Stimulated activated CD4-positive, alpha-beta T cell treated with anti-CD3 and anti-CD28 coated beads, TNF-alpha, amount 100 ng/mL, for 1 hour (primary cell): ENCODE data around the gene GHSR.

ENCODE experiments used
- DNase-seq, 3 donors: peaks; one replicate each; pipeline ENCODE4 v3.0.0-alpha.2; 2020; ENCODE audit warnings: low read depth in 3 of 3, low spot score in 1 of 3

The GHSR gene

DNA sequence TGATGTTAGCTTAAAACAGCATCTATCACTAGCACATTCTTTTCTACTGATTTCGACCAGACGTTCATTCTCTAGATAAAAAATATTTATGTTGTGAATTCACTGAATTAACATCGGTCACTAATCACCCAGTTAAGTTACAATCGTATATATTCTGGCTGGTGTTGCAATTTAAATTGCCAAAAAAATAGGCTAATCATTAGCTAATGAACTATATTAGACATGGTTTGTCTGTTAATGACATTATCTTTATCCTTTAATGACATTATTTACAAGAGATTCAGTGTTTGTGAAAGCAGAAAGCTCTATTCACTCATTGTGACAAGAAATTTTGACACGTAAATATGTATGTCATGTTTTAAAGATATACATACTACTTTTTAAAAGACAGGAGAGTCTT is 6.7 kb downstream of the GHSR start:
- DNase-seq: no peak

DNA sequence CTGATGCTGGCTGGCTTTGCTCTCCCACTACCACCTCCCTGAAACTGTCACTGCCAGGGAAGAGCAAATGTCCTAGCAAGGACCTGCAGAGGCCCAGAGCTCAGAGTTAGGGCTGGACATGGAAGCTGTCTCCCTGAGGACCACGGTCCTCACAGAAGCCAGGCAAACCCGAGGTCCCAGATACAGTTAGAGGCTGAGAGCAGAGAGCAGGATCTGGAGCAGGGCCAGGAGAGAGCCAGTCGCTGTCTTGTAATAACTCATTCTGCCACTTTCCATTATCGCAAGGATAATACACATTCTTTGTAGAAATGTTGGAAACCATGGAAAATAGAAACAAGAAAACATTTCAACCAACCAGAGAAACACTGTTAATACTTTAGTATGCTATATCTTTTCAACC is 10.1 kb downstream of the GHSR start:
- DNase-seq: no peak

DNA sequence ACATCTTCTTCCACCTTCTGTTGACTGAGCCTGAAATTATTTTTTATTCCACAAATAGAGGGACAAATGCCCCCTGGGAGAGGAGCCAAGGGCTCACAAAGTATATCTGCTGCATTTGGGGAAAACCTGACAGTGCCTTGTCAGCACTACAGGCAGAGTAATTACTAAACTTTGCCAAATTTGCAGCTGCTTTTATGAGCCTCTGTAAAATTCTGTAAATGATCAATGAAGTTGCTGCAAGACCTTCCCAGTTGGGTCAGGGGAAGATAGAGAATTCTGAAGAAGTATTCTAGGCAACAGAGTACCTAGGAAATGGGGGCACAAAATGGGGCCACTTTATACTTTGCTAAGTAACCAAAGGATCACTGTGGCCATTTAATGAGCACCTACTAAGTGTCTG is 10.5 kb downstream of the GHSR start:
- DNase-seq: no peak

DNA sequence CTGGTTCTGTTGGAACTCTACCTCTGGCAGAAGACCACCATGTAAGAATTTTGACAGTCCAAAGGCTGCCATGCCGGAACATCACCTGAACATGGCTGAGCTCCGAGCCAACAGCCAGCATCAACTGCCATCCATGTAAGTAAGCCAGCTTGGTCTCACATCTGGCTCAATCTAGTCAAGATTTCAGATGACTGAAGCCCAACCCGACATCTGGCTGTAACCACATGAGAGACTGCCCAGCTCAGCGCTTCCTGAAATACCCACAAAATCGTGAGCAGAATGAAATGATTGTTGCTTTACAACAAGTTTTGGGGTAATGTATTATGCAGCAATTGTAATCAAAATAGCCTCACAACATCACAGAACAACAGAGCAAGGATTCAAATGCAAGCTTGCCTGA is 32.9 kb downstream of the GHSR start:
- no peak for DNase-seq

DNA sequence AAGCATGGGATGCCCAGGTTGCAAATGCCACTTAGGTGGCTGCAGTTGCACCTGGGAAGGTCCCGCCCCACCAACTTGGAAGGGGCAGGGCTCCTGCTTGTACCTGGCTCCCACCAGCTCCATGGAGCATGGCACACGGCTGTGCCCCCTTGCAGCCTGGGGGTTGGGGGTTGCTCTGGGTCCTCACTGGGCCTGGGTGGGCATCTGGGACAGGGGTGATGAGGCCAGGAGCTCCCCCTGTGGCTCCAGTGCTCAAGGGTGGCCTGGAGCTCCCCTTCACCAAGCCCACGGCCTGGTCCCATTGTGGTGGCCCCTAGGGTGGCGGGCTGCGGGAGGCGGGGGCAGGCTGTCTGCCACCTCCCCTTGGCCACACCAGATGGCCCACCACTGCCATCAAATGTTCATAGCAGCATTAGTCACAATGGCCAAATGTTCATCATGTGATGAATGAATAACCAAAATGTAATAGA is 36.7 kb downstream of the GHSR start:
- no peak for DNase-seq

DNA sequence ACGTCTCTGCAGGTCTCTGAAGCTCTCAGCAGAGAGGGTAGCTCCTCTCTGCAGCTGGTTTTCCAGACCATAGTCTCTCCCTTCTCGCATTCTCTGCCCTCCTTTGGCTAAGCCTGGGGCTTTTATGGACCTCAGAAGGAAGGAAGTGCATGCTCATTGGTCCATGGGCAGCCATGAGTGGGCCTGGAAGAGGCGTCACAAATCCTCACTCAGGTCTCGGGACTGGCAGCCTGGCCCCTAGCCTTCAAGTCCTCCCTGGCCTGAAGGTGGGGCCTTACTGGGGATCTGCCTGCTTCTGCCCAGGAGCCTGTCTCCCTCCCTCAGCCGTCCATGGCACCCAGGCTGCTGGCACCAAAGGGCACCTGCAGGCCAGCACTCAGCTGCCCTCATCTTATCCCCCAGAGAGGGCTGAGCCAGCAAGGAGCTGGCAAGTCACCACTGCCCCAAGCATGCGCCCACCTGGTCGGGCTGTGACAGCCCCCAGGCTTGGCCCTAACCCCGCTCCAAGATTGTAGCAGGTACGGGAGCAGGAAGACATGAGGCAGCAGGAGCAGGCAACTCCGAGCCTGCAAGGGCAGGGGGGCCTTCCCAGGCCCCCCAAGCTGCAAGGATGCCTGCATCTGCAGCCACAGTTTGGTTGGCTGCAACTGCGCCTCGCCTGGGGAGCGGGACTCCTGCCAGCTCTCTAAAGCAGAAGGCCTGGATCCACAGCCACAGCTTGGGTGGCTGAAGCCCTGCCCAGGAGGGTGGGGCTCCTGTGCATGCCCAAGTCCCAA is 37.4 kb downstream of the GHSR start:
- no peak for DNase-seq

DNA sequence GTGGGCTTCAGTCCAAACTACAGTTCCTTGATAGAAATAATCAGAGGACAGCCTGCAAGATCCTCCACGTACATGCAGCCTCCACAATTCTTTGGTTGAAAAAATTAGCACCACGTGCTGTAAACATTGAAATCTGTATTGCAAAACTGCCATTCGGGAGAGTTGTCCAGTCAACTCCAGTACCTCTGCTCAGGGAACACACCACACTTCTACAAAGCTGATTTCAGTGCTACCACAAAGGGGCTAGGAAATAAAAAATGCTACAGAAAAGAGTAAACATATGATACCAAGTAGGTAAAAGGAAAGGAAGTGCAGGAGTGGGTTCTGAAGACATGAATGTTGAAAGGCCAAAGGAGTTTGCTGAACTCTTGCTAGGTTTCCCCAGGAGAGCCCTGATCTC is 40.4 kb downstream of the GHSR start:
- DNase-seq: no peak

DNA sequence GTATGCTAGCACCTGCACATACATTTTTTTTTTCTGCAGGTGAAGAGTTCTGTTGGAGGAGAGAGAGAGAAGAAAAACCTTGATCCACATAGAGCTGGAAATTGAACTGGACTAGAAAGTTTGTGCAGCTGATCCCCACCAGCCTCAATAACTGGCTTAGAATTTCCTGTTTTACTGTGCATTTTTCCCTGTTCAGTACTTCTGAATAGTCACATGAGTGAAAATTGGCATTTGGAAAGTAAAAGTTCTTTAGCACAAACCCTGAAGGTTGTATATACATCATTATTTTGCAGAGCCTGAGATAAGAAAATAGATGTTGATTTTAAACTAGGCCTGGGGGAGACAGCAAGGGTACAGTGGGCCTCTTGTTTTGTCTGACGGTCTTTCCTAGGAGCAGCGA is 42.3 kb downstream of the GHSR start:
- DNase-seq: no peak

DNA sequence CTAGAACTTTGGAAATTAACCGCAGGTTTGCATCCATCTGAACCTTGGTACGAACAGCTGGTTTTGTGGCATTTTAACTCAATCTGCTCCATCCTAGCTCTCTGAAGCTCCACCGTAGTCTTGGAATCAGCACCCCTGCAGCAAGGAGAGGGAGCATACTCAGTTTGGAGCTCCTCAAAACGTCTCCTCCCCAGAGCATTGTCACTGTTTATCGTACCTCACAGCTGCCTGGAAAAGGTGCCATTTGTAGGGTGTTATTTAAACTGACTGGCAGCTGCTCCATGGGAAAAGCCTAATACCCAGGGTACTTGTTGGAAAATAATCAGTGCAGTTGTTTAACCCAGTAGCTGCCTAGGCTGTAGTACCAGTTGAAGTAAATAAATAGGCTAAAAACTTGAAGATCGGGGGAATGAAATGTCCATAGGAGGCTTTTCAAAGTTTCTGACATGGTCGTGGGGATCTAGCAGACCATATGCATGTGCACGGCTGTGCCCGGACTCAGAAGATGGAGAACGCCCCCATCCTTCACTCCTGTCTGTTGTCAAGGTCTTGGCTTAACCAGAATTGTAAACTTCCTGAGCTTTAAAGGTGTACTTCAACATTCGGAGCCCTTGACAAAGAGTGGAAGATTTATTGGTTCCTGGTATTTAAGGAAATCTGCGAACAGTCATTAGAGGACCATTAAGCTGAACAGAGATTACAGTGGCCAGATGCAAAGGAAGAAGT is 43.9 kb downstream of the GHSR start:
- no peak for DNase-seq

DNA sequence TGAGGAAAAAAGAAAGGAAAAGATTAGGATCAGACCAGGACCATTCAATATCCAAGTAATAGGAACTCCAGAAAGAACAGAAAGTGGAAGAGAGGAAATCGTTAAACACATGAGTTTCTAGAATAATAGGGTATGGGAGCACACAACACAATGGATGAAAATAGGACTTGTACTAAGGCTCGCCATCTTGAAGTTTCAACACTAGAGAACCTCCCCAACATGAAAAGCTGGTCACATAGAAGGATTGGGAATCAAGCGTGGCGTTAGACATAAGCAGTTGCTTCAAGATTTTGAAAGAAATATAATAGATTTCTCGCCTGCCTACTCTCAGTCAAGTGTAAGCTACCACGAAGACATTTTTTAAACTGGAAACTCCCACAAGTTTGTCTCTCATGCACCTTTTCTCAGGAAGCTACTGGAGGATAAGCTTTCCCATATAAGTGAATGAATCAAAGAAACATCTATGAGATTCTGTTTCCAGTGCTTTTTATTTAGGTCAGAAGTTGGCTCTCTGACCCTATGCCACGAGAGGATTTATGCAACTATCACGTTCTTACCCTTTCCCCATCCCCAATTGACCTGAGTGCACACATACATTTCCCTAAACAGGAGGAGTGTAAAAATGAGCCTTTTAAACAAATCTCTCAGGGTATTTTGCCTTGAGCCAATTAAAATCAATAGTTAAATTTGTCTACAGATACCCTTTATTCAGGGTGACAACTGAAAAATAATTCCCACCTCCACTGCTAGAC is 45.2 kb downstream of the GHSR start:
- no peak for DNase-seq

DNA sequence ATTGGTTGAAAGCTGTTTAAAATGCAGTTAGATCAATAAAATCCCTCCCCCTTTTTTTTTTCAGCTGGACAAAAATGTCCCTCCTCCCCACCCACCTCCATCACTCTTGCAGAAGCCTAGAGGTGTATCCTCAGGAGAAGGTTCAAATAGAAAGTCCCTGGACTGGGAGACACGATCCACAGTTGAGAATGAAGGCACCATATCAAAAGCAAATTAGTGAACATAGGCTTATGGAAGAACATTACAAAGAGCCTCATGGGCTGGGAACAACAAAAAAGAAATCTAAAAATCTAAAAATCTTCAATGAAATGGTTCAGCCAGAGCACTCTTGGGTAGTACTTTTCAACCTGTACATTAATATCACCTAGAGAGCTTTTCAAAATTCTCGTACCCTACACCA is 46.2 kb downstream of the GHSR start:
- DNase-seq: no peak

DNA sequence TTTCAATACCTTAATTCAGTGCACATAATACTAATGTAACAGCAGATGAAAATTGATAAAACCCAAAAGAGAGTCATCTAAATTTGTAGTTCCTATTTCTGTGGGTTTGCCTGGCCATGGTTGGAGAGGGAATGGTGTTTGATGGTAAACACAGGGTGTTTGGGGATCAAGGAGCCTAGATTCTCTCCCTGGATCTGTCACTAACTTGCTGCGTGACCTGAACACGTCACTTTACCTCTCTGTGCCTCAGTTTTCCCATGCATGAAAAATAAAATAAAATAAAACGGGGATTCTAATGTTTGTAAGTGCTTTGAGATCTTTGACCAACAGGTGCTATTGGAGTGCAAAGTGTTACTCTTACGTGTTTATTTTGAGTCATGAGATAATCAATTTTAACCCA is 49.8 kb downstream of the GHSR start:
- no peak for DNase-seq

DNA sequence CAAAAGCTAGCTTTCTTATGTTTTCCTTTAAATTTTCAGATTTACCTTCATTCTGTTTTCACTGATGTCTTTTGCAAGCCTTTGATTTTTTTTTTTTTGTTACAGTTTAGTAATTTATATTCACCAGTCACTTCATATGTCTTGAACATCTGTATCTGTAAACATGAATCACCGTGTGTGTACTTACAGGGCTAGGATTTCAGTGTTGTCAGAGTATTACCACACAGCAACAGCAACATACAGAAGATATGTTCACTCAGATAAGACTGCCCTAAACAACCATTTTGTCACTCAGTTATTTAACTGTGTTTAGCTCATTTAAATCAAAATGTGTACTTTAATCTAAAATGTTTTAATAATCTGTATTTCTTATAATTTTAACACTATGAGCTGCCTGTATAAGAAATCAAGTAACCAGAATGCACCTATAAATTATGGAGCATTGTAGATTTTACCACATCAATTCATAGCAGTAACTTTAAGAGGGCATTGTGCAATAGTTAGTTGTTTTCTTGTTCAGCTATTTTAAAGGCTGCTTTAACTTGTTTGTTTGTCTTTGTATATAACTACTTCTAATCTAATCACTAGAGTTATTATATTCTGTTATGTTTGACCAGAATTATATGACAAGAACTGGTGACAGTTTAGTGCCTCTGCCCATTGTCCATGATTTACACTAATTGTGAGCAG is 50.4 kb downstream of the GHSR start:
- DNase-seq: no peak

DNA sequence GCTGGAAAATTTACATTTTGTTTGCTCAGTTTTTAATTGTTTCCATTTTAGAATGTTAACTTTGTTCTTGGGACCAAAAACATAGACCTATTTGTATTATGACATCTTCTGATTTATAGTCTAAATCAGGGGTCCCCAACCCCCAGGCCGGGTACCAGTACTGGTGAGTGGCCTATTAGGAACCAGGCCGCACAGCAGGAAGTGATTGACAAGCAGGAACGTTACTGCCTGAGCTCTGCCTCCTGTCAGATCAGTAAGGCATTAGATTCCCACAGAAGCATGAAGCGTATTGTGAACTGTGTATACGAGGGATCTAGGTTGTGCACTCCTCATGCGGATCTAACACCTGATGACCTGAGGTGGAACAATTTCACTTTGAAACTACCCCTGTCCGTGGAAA is 51.9 kb downstream of the GHSR start:
- no peak for DNase-seq

DNA sequence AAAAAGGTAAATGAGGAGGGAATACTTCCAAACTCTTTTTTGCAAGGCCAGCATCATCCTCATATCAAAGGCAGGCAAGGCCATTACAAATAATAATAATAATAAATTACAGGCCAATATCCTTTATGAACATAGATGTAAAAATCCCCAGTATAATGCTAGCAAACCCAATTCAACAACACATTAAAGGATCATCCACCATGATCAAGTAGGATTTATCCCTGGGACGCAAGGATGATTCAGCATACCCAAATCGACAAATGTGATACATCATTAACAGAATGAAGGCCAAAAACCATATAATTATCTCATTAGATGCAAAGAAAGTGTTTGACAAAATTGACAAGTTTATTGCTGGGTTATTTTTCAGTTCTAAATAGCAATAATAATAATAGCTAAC is 53.6 kb downstream of the GHSR start:
- no peak for DNase-seq
